BLaER1 (cell line): ENCODE measurements around the gene UBN1.

Source experiments
- H3K27ac ChIP-seq: shearing (Covaris generic); formaldehyde crosslinking; 2 replicates; pipeline ENCODE4 v1.8.1; 2022
- H3K27me3 ChIP-seq: shearing (Covaris generic); formaldehyde crosslinking; 2 replicates; pipeline ENCODE4 v1.8.1; 2022
- H3K36me3 ChIP-seq: shearing (Covaris generic); formaldehyde crosslinking; 2 replicates; pipeline ENCODE4 v1.8.1; 2022
- H3K4me1 ChIP-seq: shearing (Covaris generic); formaldehyde crosslinking; 2 replicates; pipeline ENCODE4 v1.8.1; 2022
- H3K4me2 ChIP-seq: shearing (Covaris generic); formaldehyde crosslinking; 2 replicates; pipeline ENCODE4 v1.8.1; 2022
- H3K4me3 ChIP-seq: shearing (Covaris generic); formaldehyde crosslinking; 2 replicates; pipeline ENCODE4 v1.8.1; 2022
- H3K9ac ChIP-seq: shearing (Covaris generic); formaldehyde crosslinking; 2 replicates; pipeline ENCODE4 v1.8.1; 2022
- H3K9me3 ChIP-seq: shearing (Covaris generic); formaldehyde crosslinking; 2 replicates; pipeline ENCODE4 v1.8.1; 2022
- H4K20me1 ChIP-seq: shearing (Covaris generic); formaldehyde crosslinking; 2 replicates; pipeline ENCODE4 v1.8.1; 2022
- Cebpa-rat ChIP-seq: shearing (Covaris generic); IDR thresholded peaks from 2 replicates; pipeline ENCODE4 v1.8.1; 2022

The UBN1 gene

DNA sequence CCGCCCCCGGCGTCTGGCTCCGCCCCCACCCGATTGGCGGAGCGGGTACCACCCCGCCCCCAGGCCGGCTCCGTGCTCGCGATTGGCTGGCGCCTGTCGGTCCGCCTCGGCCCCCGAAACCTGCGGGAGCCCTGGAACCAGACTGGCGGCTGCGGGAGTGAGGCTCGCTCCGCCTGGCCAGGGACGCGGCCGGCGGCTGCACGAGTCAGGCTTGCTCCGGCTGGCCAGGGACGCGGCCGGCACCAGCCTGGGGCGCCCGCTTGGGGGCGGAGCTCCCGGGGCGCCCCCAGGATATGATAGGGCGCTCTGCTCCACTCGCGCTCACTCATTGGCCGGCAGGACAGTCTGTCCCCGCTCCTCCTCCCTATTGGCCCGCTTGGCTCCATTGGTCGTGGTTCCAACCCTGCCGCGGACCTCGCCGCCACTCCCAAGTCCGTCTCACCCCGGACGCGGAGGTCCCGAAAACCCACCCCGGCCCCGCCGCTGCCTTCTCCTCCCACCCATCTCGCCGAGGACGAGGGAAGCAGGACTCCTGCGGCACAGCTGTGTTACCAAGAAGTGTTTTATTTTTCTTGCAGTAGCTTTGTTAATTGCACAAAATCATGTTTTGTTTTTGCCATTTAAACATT is 44.5 kb upstream of the UBN1 start:
- Histone ChIP-seq H3K9ac (peak overlapping the region; percentile 82), H3K36me3 (peaks cover 58% of the 10 kb centered on the region), H3K4me1 (peaks cover 47% of the 10 kb centered on the region), H4K20me1 (peaks cover 22% of the 10 kb centered on the region), H3K27me3 (no peaks in the 10 kb centered on the region), H3K9me3 (no peaks in the 10 kb centered on the region), H3K4me2 (peak overlapping the region; percentile 100), H3K27ac (peak overlapping the region; percentile 84), H3K4me3 (peak overlapping the region; percentile 87)
- TF ChIP-seq Cebpa-rat, result no peak

DNA sequence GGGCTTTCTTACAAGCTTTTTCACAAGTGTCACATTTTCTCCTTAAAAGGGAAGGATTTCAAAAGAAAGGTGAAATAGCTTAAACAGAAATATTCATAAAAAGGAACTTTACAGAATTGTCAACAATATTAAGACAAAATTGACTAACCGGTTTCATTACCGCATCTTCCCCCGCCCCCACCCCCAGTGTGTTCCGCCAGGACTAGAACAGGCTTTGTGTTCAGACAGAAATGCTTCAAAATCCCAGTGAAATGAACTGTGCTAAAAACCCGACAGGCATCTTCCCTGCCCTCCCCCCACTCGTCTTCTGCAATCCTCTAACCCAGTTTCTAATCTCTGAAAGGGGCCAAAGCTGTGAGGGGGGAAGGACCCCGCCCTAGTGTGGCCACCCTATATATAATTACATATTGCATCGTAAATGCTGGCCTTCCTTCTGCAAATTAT is 43.9 kb upstream of the UBN1 start:
- H3K27ac ChIP-seq, result no peak overlapping the region

DNA sequence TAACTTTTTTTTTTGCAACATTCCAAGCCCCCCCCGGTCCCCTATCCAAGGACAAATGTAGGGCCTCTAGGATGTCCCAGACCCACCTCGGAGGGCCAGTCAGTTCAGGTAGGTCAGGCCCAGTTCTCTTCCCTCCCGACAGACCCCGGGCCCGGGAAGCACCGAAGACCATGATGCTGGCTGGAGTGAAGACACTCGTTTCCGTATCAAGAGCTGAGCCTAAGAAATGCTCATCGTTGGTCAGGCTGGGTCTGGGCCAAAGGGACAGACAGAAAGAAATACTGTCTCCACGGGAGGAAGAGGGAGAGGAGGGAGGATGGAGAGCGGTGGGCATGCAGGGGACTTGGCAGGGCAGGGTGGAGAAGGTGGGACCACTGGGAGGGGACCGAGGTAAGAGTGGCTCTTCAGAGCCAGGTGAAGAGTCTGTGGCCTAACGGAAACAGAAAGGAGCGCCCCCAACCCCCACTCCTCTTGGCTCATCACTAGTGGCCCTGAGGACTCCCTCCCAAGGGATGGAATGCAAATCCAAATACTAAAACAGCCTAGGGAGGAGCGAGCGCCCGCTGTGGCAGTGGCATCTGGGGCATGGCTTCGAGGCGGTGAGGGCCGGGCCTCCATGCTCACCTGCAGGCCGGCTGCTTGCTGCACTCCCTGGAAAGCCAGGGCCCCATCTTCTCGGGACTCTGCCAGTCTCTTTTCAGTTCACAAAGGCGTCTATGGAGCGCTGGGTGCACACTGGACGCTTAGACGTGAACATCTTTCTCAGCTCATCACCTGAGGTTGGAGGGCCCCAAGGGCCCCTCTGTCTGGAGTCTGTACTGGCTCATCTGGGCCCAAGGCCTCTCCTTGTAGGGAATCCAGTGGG is 43.2 kb upstream of the UBN1 start:
- Histone ChIP-seq H3K9ac (no peak overlapping the region), H3K27ac (no peak overlapping the region), H3K36me3 (peaks cover 58% of the 10 kb centered on the region), H3K4me2 (no peak overlapping the region), H3K9me3 (no peaks in the 10 kb centered on the region), H3K4me3 (no peak overlapping the region), H3K27me3 (no peaks in the 10 kb centered on the region), H4K20me1 (peaks cover 22% of the 10 kb centered on the region; the same call in 1 of the 2 replicates), H3K4me1 (peaks cover 38% of the 10 kb centered on the region)
- no peak for TF ChIP-seq Cebpa-rat

More for the DNA sequence above, 43.9 kb upstream of the UBN1 start:
- Histone ChIP-seq H3K9me3 (no peaks in the 10 kb centered on the region), H3K4me2 (peak overlapping the region; percentile 100), H3K36me3 (peaks cover 58% of the 10 kb centered on the region), H3K4me1 (peaks cover 45% of the 10 kb centered on the region), H4K20me1 (peaks cover 22% of the 10 kb centered on the region; the same call in 1 of the 2 replicates), H3K27me3 (no peaks in the 10 kb centered on the region), H3K9ac (peak overlapping the region; percentile 82; the same call in 1 of the 2 replicates), H3K4me3 (peak overlapping the region; percentile 87; the same call in 1 of the 2 replicates)
- TF ChIP-seq Cebpa-rat, result no peak

DNA sequence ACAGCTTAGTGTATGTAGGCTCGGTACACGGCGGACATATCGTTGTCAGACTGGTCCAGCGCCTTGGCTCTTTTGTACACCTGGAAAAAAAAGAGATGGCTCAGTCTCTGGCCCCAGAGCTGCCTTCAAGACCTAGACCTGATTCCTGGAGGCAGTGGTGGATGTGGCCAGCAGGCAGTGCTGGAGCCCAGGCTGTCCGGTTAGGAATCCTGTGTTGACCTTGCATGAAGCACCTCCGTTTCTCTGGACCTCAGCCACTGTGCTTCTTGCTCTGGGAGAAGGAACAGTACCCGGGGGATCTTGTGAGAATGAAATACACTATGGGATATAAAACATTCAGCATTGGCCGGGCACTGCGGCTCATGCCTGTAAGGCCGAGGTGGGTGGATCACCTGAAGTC is 42.0 kb upstream of the UBN1 start:
- Histone ChIP-seq H3K36me3 (peaks cover 66% of the 10 kb centered on the region), H3K9ac (no peak overlapping the region)

DNA sequence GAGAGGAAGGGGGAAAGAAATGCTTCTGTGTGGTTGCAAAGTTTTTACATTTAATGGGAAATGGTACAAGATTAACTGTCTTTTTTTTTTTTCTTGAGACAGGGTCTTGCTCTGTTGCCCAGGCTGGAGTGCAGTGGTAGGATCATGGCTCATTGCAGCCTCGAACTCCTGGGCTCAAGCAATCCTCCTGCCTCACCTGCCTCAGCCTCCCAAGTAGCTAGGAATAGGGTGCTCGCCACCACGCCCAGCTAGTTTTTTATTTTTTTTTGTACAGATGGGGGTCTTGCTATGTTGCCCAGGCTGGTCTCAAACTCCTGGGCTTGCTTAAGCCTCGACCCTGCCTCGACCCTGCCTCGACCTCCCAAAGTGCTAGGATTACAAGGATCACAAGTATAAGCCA is 41.0 kb upstream of the UBN1 start:
- peaks cover 75% of the 10 kb centered on the region for H3K36me3 ChIP-seq

More for the DNA sequence above, 42.0 kb upstream of the UBN1 start:
- Histone ChIP-seq H3K4me3 (no peak overlapping the region), H3K4me2 (no peak overlapping the region), H3K27me3 (no peaks in the 10 kb centered on the region), H4K20me1 (peaks cover 22% of the 10 kb centered on the region; the same call in 1 of the 2 replicates), H3K9me3 (no peaks in the 10 kb centered on the region), H3K27ac (no peak overlapping the region), H3K4me1 (peaks cover 27% of the 10 kb centered on the region)
- no peak for TF ChIP-seq Cebpa-rat

DNA sequence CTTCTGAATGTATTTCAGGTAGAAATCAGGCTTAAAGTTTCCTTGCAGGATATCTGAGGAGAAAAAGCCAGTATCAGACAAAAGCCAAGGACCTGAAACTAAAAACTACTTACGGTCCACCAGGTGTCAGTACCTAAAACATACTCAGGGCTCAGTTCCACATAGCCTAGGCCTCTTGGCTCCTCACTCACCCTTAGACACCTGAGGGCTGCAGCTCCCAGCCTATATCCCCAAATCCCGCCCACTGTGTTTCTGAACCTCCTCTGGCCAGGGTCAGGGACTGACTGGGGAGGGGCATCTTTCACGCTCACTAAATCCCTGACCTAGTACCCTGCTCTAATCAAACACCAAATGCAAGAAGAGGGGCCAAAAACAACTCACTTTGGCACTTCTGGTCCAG is 36.0 kb upstream of the UBN1 start:
- no peak for TF ChIP-seq Cebpa-rat

More for the DNA sequence above, 41.0 kb upstream of the UBN1 start:
- Histone ChIP-seq H3K4me2 (no peak overlapping the region), H3K4me1 (peaks cover 16% of the 10 kb centered on the region), H3K9ac (no peak overlapping the region), H3K9me3 (no peaks in the 10 kb centered on the region), H4K20me1 (peaks cover 25% of the 10 kb centered on the region; the same call in 1 of the 2 replicates), H3K27ac (no peak overlapping the region), H3K27me3 (no peaks in the 10 kb centered on the region), H3K4me3 (no peak overlapping the region)
- no peak for TF ChIP-seq Cebpa-rat

DNA sequence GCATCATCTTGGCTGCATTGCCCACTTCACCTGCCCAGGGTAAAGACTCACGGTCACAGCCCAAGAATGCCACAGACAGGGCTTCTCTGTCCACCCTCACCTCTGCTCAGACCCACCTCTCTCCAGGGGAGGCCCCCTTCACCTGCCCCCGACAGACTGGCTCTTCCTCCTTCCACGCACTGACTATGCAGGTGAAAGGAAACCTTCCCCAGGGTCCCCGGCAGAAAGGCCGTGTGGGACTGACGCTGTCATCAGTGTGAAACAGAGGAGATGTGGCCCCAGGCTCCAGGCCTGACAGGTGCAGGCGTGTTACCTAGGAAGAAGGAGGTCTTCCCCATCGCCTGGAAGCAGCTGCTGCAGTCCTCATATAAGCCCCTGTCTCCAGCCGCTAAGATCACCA is 35.5 kb upstream of the UBN1 start:
- no peak for TF ChIP-seq Cebpa-rat
- H3K9ac ChIP-seq, result no peak overlapping the region

More for the DNA sequence above, 36.0 kb upstream of the UBN1 start:
- H3K9me3 ChIP-seq, result no peaks in the 10 kb centered on the region
- no peak overlapping the region for H3K9ac ChIP-seq
- H3K4me2 ChIP-seq, result no peak overlapping the region
- no peak overlapping the region for H3K27ac ChIP-seq
- no peaks in the 10 kb centered on the region for H3K4me1 ChIP-seq
- H3K36me3 ChIP-seq, result peaks cover 99% of the 10 kb centered on the region
- H4K20me1 ChIP-seq, result peaks cover 25% of the 10 kb centered on the region
- H3K27me3 ChIP-seq, result no peaks in the 10 kb centered on the region
- H3K4me3 ChIP-seq, result no peak overlapping the region

DNA sequence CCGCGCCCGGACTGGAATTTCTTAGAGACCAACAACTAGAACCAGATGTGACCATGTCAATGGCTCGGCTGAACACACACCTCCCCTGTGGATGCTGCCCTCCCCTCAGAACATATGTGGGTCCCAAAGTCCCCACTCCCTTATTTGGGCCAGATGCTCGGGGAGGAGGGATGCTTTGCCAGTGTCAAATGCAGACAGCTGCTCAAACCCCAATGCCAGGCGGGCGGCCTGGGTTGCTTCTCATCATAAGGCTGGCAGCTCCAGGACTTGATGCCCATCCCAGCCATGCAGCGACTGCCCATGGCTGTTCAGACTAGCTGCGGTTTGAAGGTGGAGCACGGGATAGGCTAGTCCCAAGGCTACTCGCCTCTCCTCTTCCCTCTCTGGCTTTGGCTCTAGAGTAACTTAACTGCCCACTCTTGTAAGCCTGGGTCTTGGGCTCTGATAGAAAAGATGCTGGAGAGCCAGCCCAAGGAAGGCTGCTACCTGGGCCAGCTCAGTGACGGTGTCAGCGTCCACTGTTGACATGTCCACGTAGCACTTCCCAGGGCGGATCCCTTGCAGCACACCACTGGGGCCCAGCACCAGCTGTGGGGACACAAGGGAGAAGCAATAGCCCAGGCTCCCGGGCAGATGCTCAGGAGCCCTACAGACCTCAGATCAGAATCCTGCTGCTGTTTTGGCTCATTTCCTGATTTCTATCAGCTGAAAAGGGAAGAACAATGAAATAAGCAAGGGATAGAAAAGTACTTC is 33.9 kb upstream of the UBN1 start:
- Histone ChIP-seq H3K27me3 (no peaks in the 10 kb centered on the region), H3K4me1 (no peaks in the 10 kb centered on the region), H4K20me1 (peaks cover 22% of the 10 kb centered on the region), H3K27ac (no peak overlapping the region), H3K4me3 (no peak overlapping the region), H3K9ac (no peak overlapping the region), H3K36me3 (peaks cover 99% of the 10 kb centered on the region), H3K9me3 (no peaks in the 10 kb centered on the region), H3K4me2 (no peak overlapping the region)
- TF ChIP-seq Cebpa-rat, result no peak

More for the DNA sequence above, 35.5 kb upstream of the UBN1 start:
- H3K27me3 ChIP-seq, result no peaks in the 10 kb centered on the region
- no peak overlapping the region for H3K27ac ChIP-seq
- H3K4me3 ChIP-seq, result no peak overlapping the region
- H3K9me3 ChIP-seq, result no peaks in the 10 kb centered on the region
- H4K20me1 ChIP-seq, result peaks cover 22% of the 10 kb centered on the region
- peaks cover 99% of the 10 kb centered on the region for H3K36me3 ChIP-seq
- H3K4me1 ChIP-seq, result no peaks in the 10 kb centered on the region
- H3K4me2 ChIP-seq, result no peak overlapping the region

DNA sequence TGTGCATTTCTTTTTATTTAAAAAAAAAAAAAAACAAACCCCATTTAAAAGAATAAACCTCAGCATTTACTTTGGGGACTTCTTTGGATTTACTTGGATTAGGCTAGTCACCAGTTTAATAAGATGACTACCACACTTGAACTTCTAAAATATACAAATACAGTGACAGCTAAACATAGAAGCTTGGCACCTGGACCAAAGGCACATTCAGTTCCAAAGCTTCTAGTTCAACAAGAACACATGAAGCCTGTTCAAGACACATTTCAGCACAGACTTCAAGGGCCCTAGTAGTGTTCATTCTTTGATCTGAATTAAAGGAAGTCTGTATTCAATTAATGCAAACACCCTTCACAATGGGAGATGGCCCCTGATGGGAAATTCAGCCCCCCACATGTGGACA is 33.2 kb upstream of the UBN1 start:
- H3K9ac ChIP-seq, result no peak overlapping the region
- H3K4me2 ChIP-seq, result no peak overlapping the region
- TF ChIP-seq Cebpa-rat, result no peak
- H4K20me1 ChIP-seq, result peaks cover 23% of the 10 kb centered on the region
- H3K27ac ChIP-seq, result no peak overlapping the region
- H3K36me3 ChIP-seq, result peaks cover 99% of the 10 kb centered on the region
- no peak overlapping the region for H3K4me3 ChIP-seq
- no peaks in the 10 kb centered on the region for H3K27me3 ChIP-seq
- H3K4me1 ChIP-seq, result no peaks in the 10 kb centered on the region
- H3K9me3 ChIP-seq, result no peaks in the 10 kb centered on the region
